DMS153 treated with DMSO at 0.1 percent for 48 hours (cell line): ENCODE measurements around the gene CPNE8.

Source experiments
- DNase-seq: peaks from one replicate; lab custom pipeline; 2025; ENCODE audit not compliant: unreplicated experiment; lab: John Stamatoyannopoulos, UW

CPNE8 gene

DNA sequence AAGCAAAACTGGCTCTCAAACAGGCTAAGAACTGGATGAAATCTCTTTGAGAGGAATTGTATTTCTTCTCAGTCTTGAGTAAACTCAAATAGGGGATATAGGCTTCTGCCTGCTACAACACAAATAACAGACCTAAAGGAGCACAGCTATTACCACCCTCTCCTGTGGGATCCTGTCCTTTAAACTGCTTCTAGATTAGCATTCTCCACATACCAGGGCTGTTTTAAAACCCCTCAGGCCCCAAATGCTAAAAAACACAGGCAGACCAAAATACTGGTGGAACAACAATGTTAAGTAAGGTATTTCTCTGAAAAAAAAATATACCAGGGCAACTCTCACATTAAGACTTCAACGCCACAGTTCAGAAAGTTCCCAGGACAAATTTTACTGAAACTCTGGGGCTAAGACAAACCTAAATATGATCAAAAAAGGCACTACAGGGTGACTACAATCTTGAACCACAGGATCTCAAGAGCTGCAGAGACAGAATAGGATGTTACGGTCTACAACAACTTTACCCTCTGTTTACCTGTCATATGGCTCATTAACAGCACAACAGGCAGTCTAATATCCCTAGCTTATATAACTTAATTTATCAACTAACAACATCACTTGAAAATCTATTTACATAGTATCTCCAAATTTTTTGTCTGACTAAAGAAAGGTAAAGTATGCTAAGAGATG lies 7.2 kb downstream of the CPNE8 start:
- DNase-seq = no peak

DNA sequence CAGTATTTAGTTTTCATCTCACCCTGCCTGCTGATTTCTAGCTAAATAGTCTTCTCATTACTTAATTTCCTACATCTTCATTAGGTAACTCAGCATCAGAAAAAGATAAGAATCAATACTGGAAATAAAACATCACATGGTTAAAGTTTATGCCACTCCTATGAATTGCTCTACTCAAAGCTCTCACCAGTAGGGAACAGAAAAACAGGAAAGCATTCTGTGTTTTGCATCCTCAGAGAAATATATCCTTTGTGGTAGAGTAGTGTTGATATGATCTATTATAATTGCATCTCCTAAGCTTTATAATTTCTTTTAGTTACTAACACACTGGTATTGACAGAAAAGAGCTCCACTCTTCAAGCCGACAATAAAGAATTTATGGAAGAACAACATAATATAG lies 9.9 kb downstream of the CPNE8 start:
- DNase-seq = no peak

DNA sequence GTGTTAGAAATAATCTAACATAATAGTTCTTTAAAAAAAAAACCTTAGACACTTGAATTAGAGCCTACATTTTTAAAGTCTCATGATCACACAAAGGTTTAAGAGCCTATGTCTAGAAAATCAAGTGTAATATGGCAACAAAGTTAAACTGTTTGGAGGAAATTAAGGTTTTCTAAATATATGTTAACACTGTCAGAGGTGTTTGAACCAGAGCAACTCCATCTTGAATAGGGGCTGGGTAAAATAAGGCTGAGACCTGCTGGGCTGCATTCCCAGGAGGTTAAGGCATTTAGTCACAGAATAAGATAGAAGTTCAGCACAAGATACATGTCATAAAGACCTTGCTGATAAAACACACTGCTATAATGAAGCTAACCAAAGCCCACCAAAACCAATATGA lies 12.4 kb downstream of the CPNE8 start:
- no peak for DNase-seq

DNA sequence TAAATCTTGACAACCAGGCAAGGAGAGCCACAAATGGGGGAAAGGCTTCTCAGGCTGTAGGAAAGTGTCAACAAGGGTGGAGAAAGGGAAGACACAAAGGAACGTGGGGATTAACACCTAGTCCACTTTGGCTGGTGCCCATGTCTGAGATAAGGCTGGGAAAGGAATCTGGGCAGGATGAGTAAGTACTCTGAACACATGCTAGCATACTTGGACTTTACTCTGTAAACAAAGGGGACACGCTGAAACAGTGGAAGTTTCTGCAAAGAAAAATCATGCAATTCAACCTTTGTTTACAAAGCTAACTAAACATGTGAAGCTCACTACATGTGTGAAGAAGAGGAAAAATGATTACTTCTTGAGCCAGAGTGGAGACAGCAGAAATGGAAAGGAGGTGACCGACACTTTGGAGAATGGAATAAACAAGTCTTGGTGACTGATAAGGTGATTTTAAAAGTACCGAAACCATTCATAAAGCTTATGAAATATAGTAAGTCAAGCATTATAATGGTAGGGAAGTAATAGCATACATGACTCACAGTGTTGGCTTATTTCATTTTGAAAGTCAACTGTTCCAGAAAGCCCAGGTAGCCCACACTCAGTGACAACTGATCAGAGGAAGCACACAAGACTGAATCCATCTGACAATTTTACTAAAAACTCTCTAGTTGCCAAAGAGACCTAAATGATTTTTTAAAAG lies 13.2 kb downstream of the CPNE8 start:
- no peak for DNase-seq

DNA sequence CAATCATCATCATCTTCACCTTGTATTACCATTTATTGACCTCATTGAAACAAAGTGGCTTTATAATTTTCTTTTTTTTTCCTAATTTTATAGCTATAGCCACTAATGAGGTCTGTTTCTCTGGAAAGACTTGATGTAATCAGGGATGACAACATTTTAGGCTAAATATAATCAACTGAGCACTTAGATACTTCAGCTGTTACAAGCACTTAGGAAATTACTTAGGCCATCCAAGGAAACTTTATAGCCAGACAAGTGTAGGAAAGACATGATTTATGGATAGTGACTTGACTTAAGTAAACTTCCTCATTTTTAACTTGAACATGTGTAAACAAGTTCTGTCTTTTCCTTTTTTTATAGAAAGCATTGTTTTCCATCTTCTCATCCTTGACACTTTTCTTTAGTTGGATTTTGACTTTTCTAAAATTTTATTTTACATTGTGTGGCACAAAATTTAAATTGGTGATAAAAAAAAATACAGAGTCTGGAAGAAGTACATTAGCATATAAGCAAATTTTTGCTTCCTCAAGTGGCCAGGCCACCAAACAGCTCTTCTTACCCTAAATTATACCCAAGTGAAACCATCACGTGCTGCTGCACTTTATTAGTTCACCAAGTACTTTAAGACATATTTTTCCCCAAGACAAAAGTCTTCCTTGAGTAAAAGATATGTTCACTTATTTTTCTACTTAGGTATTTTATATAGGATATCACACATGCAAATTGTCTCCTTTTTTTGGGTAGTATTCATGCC lies 15.1 kb downstream of the CPNE8 start:
- no peak for DNase-seq

DNA sequence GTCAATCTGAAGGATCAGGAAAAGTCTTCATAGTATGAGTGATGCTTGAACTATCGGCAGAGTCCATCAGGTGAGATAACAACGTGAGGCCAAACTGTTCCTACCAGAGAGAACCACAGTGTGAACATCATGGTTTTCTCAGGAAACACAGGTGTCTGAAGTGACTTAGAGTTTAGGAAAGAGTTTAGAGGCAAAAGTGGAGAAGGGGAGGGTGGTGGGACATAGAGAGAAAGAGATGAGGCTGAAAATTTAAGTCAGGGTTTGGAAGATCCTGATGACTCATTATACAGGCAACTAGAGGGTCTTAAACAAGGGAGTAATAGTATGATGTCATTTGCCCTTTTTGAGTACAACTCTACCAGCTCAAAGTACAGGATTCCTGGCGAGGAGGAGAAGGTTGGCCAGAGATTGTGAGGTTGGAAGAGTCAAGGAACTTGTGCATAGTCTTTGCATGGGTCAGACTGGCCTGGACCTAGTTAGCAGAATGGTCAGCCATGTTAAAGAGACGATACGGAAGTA lies 16.0 kb downstream of the CPNE8 start:
- DNase-seq = no peak

DNA sequence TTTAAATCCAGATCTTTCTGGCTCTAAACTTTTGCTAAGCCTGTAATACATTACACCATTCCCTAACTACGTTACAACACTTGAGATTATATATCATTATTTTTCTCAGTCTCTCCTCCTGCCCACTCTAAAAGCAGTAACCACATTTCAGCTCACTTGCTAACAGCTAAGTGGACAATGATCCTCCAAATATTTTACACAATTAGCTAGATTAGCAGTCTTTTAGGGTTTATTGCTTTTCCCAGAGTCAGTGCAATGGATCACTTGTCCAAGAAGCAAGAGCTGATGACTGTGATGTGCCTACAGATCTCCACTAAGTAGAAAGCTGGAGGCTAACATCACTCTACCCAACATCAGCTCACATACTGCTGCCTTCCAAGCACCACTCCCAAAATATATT lies 17.6 kb downstream of the CPNE8 start:
- no peak for DNase-seq

DNA sequence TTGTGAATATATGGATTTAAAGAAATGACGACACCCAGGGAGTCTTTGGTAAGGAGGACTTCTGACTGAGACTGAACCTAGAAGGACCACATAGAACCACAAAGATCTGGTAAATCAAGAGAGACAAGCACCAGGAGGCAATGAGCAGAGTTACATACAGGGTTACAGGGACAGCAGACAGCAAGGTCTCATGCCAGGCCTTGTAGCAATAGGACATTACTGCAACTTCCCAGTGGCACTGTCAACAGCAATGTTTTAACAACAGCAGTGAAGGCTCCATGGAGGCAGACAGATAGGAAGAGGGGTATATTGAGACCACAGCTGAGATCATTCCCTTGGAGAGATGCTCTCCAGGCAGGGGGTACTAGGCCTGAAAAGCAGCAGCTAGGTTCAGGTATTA lies 18.5 kb downstream of the CPNE8 start:
- no peak for DNase-seq

DNA sequence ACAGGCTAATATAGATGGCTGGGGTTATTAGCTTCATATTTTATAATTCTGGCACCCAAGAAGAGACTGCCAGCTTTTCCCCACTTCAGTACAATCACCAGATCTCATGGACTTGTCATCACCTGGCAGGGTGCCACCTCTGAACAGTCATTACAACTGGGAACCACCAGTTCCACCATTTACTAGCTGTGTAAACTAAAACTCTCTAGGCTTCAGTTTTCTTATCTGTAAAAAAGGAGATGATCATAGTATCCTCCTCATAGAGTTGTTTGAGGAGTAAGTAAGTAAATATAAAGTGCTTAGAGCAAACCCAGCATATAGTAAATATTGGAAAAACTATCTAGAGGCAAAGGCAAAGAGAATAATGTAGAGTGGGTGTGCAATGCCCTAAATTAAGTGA lies 19.3 kb downstream of the CPNE8 start:
- no peak for DNase-seq

DNA sequence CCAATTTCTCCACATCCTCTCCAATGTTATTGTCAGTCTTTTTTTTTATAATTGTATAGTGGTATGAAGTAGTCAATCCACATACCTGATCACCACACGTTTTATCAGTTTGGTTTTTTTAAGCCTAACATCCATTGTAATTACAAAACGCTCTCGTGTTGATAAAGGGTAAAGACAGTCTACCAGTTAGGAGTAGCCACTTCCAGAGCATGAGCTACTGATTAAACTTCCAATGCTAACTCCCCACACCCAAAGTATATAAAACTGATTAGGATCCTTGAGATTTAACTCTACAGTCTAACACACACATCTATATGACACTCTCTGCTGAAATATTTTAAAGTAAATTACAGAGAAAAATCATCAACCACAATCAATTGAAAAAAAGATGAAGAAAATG lies 20.7 kb downstream of the CPNE8 start:
- no peak for DNase-seq

DNA sequence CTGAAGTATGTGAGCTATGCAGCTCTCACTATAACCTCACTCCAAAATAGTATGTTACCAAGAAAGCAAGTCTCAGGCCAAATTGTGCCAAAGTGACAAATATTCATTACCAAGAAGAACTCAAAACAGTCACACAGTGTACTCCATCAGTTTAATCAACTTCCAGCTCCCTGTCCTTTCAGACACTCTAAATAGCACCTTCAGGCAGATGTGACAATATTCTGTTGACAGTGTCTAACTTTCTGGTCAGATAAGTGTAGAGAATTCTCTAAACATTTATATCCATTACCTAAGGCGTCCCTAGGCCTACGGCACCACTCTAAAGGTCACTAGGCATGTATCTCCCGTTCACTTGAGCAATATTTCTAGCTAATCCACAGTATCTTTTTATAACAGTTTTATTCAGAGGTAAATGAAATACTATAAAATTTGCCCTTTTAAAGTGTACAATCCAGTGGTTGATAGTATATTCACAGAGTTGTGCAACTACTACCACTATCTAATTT lies 21.7 kb downstream of the CPNE8 start:
- DNase-seq = no peak

DNA sequence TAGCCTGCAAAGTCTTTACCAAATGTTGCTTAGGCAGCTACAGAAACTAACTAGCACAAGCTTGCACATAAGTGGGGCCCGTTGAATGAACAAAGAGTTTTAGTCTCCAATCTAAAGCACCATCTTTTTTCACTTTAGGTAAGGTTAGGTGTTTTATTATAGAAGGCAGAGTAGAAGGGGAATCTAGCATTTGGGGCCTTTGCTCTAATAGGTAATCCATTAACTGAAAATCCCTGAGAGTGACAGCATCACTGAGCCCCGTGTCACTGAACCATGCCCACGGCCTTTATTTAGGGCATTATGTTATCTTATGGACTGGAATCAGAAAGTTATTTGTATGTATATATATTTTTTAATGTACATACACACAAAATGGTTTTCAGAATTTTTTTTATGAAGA lies 25.1 kb downstream of the CPNE8 start:
- no peak for DNase-seq

DNA sequence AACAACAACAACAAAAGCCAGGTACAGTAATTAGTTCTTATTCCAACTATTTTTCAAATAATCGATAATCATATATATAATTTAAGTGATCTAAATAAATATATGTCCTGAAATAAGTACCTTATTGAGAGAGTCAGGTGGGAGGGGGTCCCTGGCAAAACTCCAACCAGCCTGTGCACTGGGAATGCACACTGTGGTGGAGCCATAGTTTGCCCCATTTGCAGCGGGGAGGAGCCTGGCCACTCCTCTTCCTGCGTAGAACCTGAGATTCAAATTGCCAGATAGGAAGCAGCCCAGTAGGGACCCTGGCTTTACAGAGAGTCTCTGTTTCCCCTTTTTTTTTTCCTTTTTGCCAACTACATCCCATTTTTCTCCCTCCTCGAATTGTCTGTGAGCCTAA lies 26.4 kb downstream of the CPNE8 start:
- DNase-seq = no peak

DNA sequence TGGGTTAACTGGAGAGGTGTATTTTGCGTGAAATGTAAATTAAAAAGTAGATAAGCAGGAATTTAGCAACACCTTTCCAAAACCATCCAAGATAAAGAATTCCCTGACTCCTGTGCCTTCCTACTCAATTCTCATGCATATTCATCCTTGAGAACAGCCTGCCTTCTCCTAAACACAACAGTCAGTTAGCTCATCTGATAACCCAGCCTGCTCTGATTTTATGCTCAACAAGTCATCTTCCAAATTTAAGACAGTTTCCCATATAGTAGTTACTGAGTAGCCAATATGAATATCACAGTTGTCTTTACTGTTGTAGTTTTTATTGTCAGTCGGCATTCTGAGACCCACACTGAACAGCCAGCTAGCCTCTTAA lies 27.1 kb downstream of the CPNE8 start:
- no peak for DNase-seq

DNA sequence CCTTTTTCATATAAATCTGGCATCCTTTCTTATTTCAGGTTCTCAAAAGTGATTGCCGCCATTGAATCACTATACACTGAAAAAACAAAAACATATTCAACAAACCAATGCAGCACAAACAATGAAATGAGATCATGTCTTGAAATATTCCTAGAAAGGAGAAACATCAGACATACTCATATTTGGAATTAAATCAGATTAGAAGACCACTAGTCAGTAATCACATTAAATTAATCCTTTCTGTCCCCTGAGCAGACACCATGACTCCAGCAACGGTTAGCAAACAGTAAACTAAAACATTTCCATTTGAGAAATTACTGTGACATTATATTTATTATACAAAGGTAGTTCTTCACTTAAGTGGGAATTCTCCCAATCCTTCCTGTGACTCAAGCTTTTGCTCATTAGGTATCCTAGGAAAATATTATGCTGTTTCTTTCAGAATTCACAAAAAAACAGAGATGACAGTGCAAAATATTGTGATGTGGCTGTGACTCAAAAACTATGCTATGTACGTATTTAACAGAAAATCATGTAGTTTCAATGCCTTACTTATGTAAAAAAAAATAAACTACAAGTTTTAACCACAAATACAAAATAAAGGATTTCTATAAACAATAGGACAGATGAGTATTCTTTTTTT lies 29.7 kb downstream of the CPNE8 start:
- no peak for DNase-seq

DNA sequence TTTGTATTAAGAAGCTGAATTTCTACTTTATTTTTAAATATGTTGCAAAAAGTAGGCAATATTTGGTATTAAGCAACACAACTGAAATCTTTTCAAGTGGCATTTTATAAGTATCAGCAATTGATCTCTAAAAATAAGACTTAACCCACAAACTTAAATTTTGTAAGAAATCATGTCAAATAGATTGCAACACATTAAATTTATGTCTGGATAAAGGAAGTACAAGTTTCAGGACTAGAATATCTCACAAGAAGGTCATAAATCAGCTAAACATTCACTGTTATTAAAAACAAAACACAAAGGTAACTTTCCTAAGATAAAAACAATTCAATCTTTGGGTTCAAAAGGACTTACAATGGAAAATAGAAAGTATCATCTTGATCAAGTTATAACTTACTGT lies 32.8 kb downstream of the CPNE8 start:
- no peak for DNase-seq

DNA sequence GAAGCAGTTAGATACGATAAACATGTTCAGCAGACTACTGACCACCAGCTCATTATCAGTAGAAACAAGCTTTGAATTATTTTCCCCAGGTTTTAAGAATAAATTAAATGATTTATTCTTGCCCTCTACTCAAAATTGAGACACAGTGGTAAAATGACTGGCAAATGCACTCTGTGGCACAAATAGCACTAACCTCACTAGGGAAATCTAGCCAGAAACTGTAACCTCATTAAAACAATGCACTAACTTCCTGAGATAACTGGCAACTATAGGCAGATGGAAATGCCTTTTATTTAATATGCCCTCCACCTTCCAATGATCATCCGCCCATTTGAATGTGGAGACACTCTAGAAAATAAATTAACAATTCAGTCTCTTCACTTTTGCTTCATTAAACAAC lies 33.2 kb downstream of the CPNE8 start:
- DNase-seq = no peak

DNA sequence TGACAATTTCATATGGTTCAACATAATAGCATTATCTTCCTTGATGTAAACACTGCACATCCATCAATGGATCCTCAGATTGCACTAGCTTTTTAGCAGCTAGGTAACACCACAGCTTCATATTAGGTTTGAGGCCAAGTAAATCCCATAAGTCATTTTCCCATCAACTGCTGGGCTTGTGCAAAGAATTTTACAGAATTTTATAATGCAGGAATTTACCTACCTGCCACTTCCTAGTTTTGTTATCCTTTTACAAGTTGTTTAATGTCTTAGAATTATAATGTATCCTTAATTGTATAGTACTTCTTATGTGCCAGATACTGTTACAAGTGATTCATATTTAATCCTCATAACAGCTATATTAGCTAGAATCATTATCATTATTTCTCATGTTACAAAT lies 36.4 kb downstream of the CPNE8 start:
- no peak for DNase-seq

DNA sequence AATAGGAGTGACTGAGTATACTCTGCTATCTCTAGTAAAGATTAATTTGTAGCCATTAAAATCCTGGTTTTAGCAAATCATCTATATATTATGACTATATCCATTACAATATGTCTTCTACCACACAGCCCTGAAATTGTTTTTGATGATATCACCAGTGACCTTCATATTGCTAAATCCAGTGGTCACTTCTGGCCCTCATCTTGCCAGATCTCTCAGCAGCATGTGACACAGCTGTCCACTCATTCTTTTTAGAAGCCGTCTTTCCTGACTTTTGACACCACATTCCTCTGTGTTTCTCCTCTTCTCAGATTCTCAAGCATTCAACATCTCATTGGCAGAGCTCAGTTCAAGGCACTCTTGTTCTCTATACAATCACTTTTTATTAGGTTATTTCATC lies 54.9 kb downstream of the CPNE8 start:
- DNase-seq = no peak

DNA sequence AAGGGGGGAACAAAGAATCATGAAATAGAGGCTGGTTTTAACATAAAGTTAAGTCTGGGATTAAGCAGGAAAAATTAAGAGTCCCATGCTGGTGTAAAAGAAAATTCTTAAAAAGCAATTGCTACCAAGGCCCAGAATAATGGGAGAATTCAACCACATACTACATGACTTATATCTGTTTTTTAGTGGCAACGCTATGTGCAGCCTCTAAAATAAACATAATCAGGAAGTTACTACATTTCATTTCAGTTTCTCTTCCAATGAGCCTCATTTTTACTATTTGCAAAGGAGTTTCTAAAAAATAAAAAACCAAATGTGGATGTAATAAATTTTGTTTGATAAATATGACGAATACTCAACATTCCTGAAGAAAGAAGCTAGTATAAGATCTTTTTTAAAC lies 58.1 kb downstream of the CPNE8 start:
- no peak for DNase-seq

DNA sequence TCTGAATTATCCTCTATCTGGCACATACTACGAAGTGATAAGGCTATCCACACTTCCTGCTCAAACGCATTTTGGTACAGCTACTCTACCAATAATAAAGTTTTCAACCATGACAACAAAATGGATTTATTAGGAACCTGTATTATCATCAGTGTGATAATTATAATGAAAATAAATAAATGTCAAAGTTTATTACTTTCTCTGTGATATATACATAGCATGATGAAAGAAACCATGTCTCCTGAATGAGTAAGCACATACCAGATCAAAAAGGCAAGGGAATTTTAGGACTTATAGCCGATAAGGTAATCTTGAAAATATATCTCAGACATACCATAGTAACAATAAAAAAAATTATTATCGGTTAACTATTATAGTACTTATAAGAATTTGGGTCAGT lies 61.1 kb downstream of the CPNE8 start:
- no peak for DNase-seq
